PC-9 (cell line): ENCODE results near the gene IGFL4. TPM values are rescaled to one million over a fixed set of nuclear protein-coding genes. Genes with fewer than 3 reads are reported as not detected.

ENCODE experiments used
- BruUV-seq: library from RNA; stranded (reverse); fragments of 400-500 nt; replicated peaks from 2 replicates; lab custom pipeline; 2021; lab: Mats Ljungman, UMichigan
- CTCF ChIA-PET: fragments of 300-600 bp; sonication (Branson Sonifier 250); formaldehyde crosslinking; loops from one replicate; lab custom pipeline; 2022; ENCODE audit warnings: antibody characterized with exemption; lab: Charles Lee
- POLR2A ChIA-PET: fragments of 300-600 bp; sonication (Branson Sonifier 250); formaldehyde crosslinking; loops from one replicate; lab custom pipeline; 2022; ENCODE audit warnings: antibody characterized with exemption; ENCODE audit not compliant: unreplicated experiment; lab: Charles Lee
- DNase-seq, 2 experiments: peaks; one replicate each; pipeline versions ENCODE4 v3.0.0 to v3.0.0-alpha.2; 2015 to 2022; ENCODE audit warnings: mixed read lengths in 1 of 2
- H2AFZ ChIP-seq: fragments of 200-600 bp; sonication (generic); 2 replicates; pipeline ENCODE4 v1.8.1; 2017; ENCODE audit warnings: antibody characterized with exemption
- H3F3A ChIP-seq: fragments of 200-600 bp; sonication (generic); 2 replicates; pipeline ENCODE4 v1.8.1; 2017; ENCODE audit warnings: antibody characterized with exemption, mild to moderate bottlenecking, low read depth; ENCODE audit not compliant: insufficient read depth
- H3K27ac ChIP-seq: fragments of 200-600 bp; sonication (generic); 2 replicates; pipeline ENCODE4 v1.6.1; 2016; ENCODE audit warnings: mixed run types
- H3K27me3 ChIP-seq: fragments of 200-600 bp; sonication (generic); 2 replicates; pipeline ENCODE4 v1.6.1; 2016; ENCODE audit warnings: low read depth, mixed run types; ENCODE audit not compliant: insufficient read depth
- H3K36me3 ChIP-seq: fragments of 200-600 bp; sonication (generic); 2 replicates; pipeline ENCODE4 v1.6.1; 2016; ENCODE audit warnings: low read depth, mixed run types
- H3K4me1 ChIP-seq: fragments of 200-600 bp; sonication (generic); replicated peaks from 2 replicates; pipeline ENCODE4 v1.6.1; 2016; ENCODE audit warnings: mixed run types; ENCODE audit not compliant: insufficient read depth
- H3K4me2 ChIP-seq: fragments of 200-600 bp; sonication (generic); 2 replicates; pipeline ENCODE4 v1.6.1; 2017; ENCODE audit warnings: mixed run types
- H3K4me3 ChIP-seq: fragments of 200-600 bp; sonication (generic); 2 replicates; pipeline ENCODE4 v1.6.1; 2016; ENCODE audit warnings: mixed run types
- H3K79me2 ChIP-seq: fragments of 200-600 bp; sonication (generic); 2 replicates; pipeline ENCODE4 v1.6.1; 2017; ENCODE audit warnings: low read depth, mixed run types
- H3K9me2 ChIP-seq: fragments of 200-600 bp; sonication (generic); 2 replicates; pipeline ENCODE4 v1.8.1; 2017; ENCODE audit warnings: mild to moderate bottlenecking; ENCODE audit not compliant: insufficient read depth
- H3K9me3 ChIP-seq: fragments of 200-600 bp; sonication (generic); 2 replicates; pipeline ENCODE4 v1.8.1; 2016; ENCODE audit warnings: low read depth; ENCODE audit not compliant: insufficient read depth
- H4K20me1 ChIP-seq: fragments of 200-600 bp; sonication (generic); 2 replicates; pipeline ENCODE4 v1.8.1; 2017; ENCODE audit not compliant: insufficient read depth
- CTCF ChIP-seq: fragments of 200-600 bp; sonication (generic); conservative IDR thresholded peaks from 2 replicates; pipeline ENCODE4 v1.6.1; 2017; ENCODE audit warnings: mixed run types, antibody characterized with exemption, mild to moderate bottlenecking, moderate library complexity
- EZH2 ChIP-seq: fragments of 200-600 bp; sonication (generic); IDR thresholded peaks from 2 replicates; pipeline ENCODE4 v1.8.0; 2017; ENCODE audit warnings: antibody characterized with exemption, low read depth
- intact Hi-C: fragments of 100-400 bp; cut with micrococcal nuclease; formaldehyde crosslinking; loops from one replicate; pipeline ENCODE4 v1.10.0; 2022; ENCODE audit not compliant: unreplicated experiment
- total RNA-seq: library from RNA; stranded (reverse); gene quantifications from 2 replicates; pipeline ENCODE4 v1.2.3, GENCODE V29; 2021

The IGFL4 gene
- total RNA-seq, 1 experiment from 2014 or later = not detected

- intact Hi-C loops = loop anchor here (2.0 kb wide), 2 partner anchors 17 to 29 kb away; no protein-coding TSS in a partner anchor
- Histone ChIP-seq H3K36me3 (peaks cover 10% of the 10 kb centered on the region; the same call in 1 of the 2 replicates), H3F3A (peaks cover 11% of the 10 kb centered on the region; the same call in 1 of the 2 replicates), H3K79me2 (no peaks in the 10 kb centered on the region), H2AFZ (no peak overlapping the region), H3K27me3 (peaks cover 25% of the 10 kb centered on the region; the same call in 1 of the 2 replicates), H3K4me1 (peaks cover 27% of the 10 kb centered on the region), H3K27ac (no peak overlapping the region), H3K4me3 (no peak overlapping the region), H3K4me2 (no peak overlapping the region), H4K20me1 (no peaks in the 10 kb centered on the region), H3K9me3 (peaks cover 23% of the 10 kb centered on the region; the same call in 1 of the 2 replicates), H3K9me2 (no peaks in the 10 kb centered on the region)
- no peak for TF ChIP-seq EZH2
- TF ChIP-seq CTCF = no peak
- no TSS peak for BruUV-seq
- no peak for DNase-seq
- CTCF ChIA-PET = no interaction called here
- POLR2A ChIA-PET = no interaction called here
These were observed 677 bp downstream of the IGFL4 start for GRCh38 chr19:46040125-46040524.

GRCh38 chr19:46036744-46037128 is 4.1 kb downstream of the IGFL4 start:
- no peak for DNase-seq
- H2AFZ ChIP-seq = no peak overlapping the region
- ChIA-PET POLR2A (no interaction called here), CTCF (interaction anchor here (0.6 to 1.1 kb wide), 2 partner anchors 10 to 631 kb away, joined by 3 read pairs; no protein-coding TSS in a partner anchor)
- H3K4me3 ChIP-seq = no peak overlapping the region
- peaks cover 11% of the 10 kb centered on the region; the same call in 1 of the 2 replicates for H3F3A ChIP-seq
- intact Hi-C loops = no loop called here
- no peaks in the 10 kb centered on the region for H4K20me1 ChIP-seq
- peaks cover 21% of the 10 kb centered on the region for H3K4me1 ChIP-seq
- TF ChIP-seq CTCF = no peak
- TF ChIP-seq EZH2 = no peak
- no peak overlapping the region for H3K27ac ChIP-seq
- H3K79me2 ChIP-seq = no peaks in the 10 kb centered on the region
- no TSS peak for BruUV-seq
- H3K9me2 ChIP-seq = no peaks in the 10 kb centered on the region
- H3K4me2 ChIP-seq = no peak overlapping the region
- H3K27me3 ChIP-seq = 0 out of 2 replicates have a peak, but pooled peaks cover 5% of the 10 kb centered on the region
- H3K36me3 ChIP-seq = no peaks in the 10 kb centered on the region
- no peaks in the 10 kb centered on the region for H3K9me3 ChIP-seq

DNA sequence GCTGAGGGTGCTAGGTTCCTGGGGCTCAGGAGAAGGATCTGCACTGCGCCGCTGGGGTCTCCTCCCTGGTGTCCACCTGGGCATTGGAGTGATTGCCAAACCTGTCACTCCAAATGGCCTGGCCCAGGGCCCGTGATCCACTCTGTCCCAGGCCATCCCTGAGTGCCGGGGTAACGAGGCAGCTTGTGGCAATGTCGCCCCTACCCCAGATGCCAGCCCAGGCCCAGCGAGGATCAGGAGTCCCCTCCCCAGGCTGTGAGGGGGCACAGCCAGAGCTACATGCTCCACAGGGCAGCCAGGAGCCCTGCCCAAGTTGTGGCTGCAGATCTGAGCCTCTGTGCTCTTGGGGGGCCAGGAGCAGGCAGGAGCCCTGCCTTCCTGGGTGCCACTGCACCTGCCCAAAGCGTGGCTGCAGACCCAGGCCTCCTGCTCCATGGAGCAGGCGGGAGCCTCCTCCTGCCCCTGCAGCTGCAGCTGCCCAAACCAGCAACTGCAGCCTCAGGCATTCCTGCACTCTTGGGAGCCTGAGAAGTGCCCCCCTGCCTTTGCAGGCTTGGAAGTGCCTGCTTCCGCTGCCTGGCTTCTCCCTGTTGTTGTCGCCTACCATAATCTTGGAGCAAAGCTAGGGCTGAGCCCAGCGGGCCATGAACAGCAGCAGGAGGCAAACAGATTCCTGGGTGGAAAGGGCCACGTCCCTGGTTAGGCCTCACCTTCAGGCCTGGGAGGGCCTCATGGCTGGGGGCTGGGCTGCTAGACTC is 4.6 kb downstream of the IGFL4 start:
- peaks cover 11% of the 10 kb centered on the region; the same call in 1 of the 2 replicates for H3F3A ChIP-seq
- intact Hi-C loops = no loop called here
- TF ChIP-seq EZH2 = no peak
- TF ChIP-seq CTCF = no peak
- no peak overlapping the region for H2AFZ ChIP-seq
- H3K36me3 ChIP-seq = no peaks in the 10 kb centered on the region
- H3K9me2 ChIP-seq = no peaks in the 10 kb centered on the region
- H3K4me2 ChIP-seq = no peak overlapping the region
- DNase-seq = no peak
- H3K27ac ChIP-seq = no peak overlapping the region
- no peak overlapping the region for H3K4me3 ChIP-seq
- peaks cover 15% of the 10 kb centered on the region for H3K4me1 ChIP-seq
- POLR2A ChIA-PET = no interaction called here
- H4K20me1 ChIP-seq = no peaks in the 10 kb centered on the region
- no peaks in the 10 kb centered on the region for H3K9me3 ChIP-seq
- no TSS peak for BruUV-seq
- H3K27me3 ChIP-seq = 0 out of 2 replicates have a peak, but pooled peaks cover 5% of the 10 kb centered on the region
- CTCF ChIA-PET = interaction anchor here (0.6 kb wide), 1 partner anchor 9 kb away, joined by 3 read pairs; no protein-coding TSS in a partner anchor
- no peaks in the 10 kb centered on the region for H3K79me2 ChIP-seq
